Vagina (tissue), 2 donors: ENCODE data around the gene ERC2. TPM values are rescaled to one million over a fixed set of nuclear protein-coding genes. Genes with fewer than 3 reads are reported as not detected.

Experiments
- DNase-seq, 2 donors: peaks; one replicate each; pipeline ENCODE4 v3.0.0-alpha.2; 2017; ENCODE audit errors: extremely low spot score in 2 of 2
- H3K27ac ChIP-seq: fragments of 200-600 bp; sonication (generic); one replicate; pipeline ENCODE4 v1.5.1; 2019
- H3K27me3 ChIP-seq: fragments of 200-600 bp; sonication (generic); one replicate; pipeline ENCODE4 v1.5.1; 2019
- H3K36me3 ChIP-seq, 2 donors: fragments of 200-600 bp; sonication (generic); one replicate each; pipeline ENCODE4 v1.5.1; 2017 to 2019
- H3K4me1 ChIP-seq: fragments of 200-600 bp; sonication (generic); one replicate; pipeline ENCODE4 v1.5.1; 2019
- H3K4me3 ChIP-seq, 2 donors: fragments of 200-600 bp; sonication (generic); 1 replicate in 1 of 2; 2 replicates in 1 of 2; pipeline ENCODE4 v1.5.1; 2016 to 2019
- H3K9me3 ChIP-seq: fragments of 200-600 bp; sonication (generic); one replicate; pipeline ENCODE4 v1.5.1; 2019
- CTCF ChIP-seq, 3 experiments: fragments of 450-650 bp in 2 of 3; fragments of 200-600 bp in 1 of 3; sonication (generic) in 1 of 3; IDR thresholded peaks; one replicate each; pipeline ENCODE4 v1.5.1; 2017 to 2019; ENCODE audit warnings: antibody characterized with exemption in 3 of 3, mild to moderate bottlenecking in 2 of 3, moderate library complexity in 2 of 3
- POLR2A ChIP-seq, 2 donors: fragments of 450-650 bp; IDR thresholded peaks; one replicate each; pipeline ENCODE4 v1.6.1; 2017; ENCODE audit warnings: antibody characterized with exemption in 2 of 2, mild to moderate bottlenecking in 2 of 2, moderate library complexity in 2 of 2
- POLR2AphosphoS5 ChIP-seq, 2 donors: sonication (generic); formaldehyde crosslinking; IDR thresholded peaks; one replicate each; pipeline ENCODE4 v1.9.0; 2017; ENCODE audit warnings: antibody characterized with exemption in 2 of 2, mild to moderate bottlenecking in 2 of 2, low read depth in 1 of 2; ENCODE audit not compliant: insufficient read depth in 1 of 2
- intact Hi-C: fragments of 100-400 bp; cut with DNase I; formaldehyde crosslinking; loops from one replicate; pipeline ENCODE4 v1.15.1; 2023
- total RNA-seq: library from RNA; depleted of rRNA; stranded (reverse); fragments of >200 nt; gene quantifications from one replicate; pipeline ENCODE4 v1.2.3, GENCODE V29; 2016

The ERC2 gene
- total RNA-seq, 1 donor from 2014 or later = 1.2 TPM

DNA sequence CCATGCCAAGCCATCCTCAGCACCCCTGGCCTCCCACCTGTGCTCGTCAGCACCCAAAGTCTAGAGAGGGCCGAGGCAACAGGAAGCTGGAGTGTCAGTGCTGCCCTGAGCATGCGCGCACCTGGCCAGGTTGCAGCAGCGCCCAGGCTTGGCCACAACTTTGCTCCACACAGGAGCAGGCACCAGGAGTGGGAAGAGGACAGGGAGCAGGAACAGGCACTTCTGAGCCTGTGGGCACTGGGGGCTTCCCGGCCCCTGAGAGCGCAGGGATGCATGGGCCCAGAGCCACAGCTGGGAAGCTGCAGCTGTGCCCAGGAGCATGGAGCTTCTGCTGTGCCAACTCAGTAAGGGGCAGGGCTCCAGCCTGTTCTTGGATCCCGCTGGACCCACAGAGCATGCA is 509.7 kb downstream of the ERC2 start:
- Histone ChIP-seq H3K4me3 (no peak overlapping the region), H3K36me3 (no peaks in the 10 kb centered on the region), H3K27me3 (no peaks in the 10 kb centered on the region), H3K4me1 (no peaks in the 10 kb centered on the region), H3K9me3 (no peaks in the 10 kb centered on the region), H3K27ac (no peak overlapping the region)
- TF ChIP-seq POLR2AphosphoS5 (IDR thresholded peaks at IDR 0.05; ENCODE audit: insufficient read depth in 1 of 2, low read depth in 1 of 2) (no peak), CTCF (IDR thresholded peaks at IDR 0.05) (no peak), POLR2A (IDR thresholded peaks at IDR 0.05) (no peak)
- intact Hi-C loops = no loop called here
- DNase-seq = no peak

GRCh38 chr3:55955891-55956477 is 512.3 kb downstream of the ERC2 start:
- intact Hi-C loops = no loop called here
- Histone ChIP-seq H3K4me3 (no peak overlapping the region), H3K36me3 (no peaks in the 10 kb centered on the region), H3K27me3 (no peaks in the 10 kb centered on the region), H3K4me1 (no peaks in the 10 kb centered on the region), H3K27ac (no peak overlapping the region), H3K9me3 (no peaks in the 10 kb centered on the region)
- no peak for TF ChIP-seq POLR2AphosphoS5 (IDR thresholded peaks at IDR 0.05; ENCODE audit: insufficient read depth in 1 of 2, low read depth in 1 of 2)
- no peak for TF ChIP-seq CTCF (IDR thresholded peaks at IDR 0.05)
- no peak for TF ChIP-seq POLR2A (IDR thresholded peaks at IDR 0.05)
- no peak for DNase-seq

- no peaks in the 10 kb centered on the region for H3K4me1 ChIP-seq
- DNase-seq = no peak
- TF ChIP-seq POLR2AphosphoS5 (IDR thresholded peaks at IDR 0.05; ENCODE audit: insufficient read depth in 1 of 2, low read depth in 1 of 2) = no peak
- TF ChIP-seq CTCF (IDR thresholded peaks at IDR 0.05) = no peak
- TF ChIP-seq POLR2A (IDR thresholded peaks at IDR 0.05) = no peak
- no peaks in the 10 kb centered on the region for H3K36me3 ChIP-seq
- no peak overlapping the region for H3K4me3 ChIP-seq
- no peaks in the 10 kb centered on the region for H3K27me3 ChIP-seq
- no peaks in the 10 kb centered on the region for H3K9me3 ChIP-seq
- no peak overlapping the region for H3K27ac ChIP-seq
- intact Hi-C loops = no loop called here
Observed at GRCh38 chr3:55951388-55951787, 516.9 kb downstream of the ERC2 start.

- Histone ChIP-seq H3K4me1 (no peaks in the 10 kb centered on the region), H3K27me3 (no peaks in the 10 kb centered on the region), H3K36me3 (no peaks in the 10 kb centered on the region), H3K27ac (no peak overlapping the region), H3K4me3 (no peak overlapping the region), H3K9me3 (no peaks in the 10 kb centered on the region)
- intact Hi-C loops = no loop called here
- DNase-seq = no peak
- TF ChIP-seq POLR2AphosphoS5 (IDR thresholded peaks at IDR 0.05; ENCODE audit: insufficient read depth in 1 of 2, low read depth in 1 of 2) = no peak
- no peak for TF ChIP-seq CTCF (IDR thresholded peaks at IDR 0.05)
- TF ChIP-seq POLR2A (IDR thresholded peaks at IDR 0.05) = no peak
Observed at GRCh38 chr3:55947406-55947805, 520.9 kb downstream of the ERC2 start.

GRCh38 chr3:55946574-55947160 is 521.6 kb downstream of the ERC2 start:
- Histone ChIP-seq H3K4me1 (no peaks in the 10 kb centered on the region), H3K36me3 (no peaks in the 10 kb centered on the region), H3K4me3 (no peak overlapping the region), H3K27ac (no peak overlapping the region), H3K9me3 (no peaks in the 10 kb centered on the region), H3K27me3 (no peaks in the 10 kb centered on the region)
- intact Hi-C loops = no loop called here
- no peak for DNase-seq
- no peak for TF ChIP-seq POLR2AphosphoS5 (IDR thresholded peaks at IDR 0.05; ENCODE audit: insufficient read depth in 1 of 2, low read depth in 1 of 2)
- no peak for TF ChIP-seq POLR2A (IDR thresholded peaks at IDR 0.05)
- TF ChIP-seq CTCF (IDR thresholded peaks at IDR 0.05) = no peak
